Esophagus squamous epithelium (tissue), 5 donors: ENCODE results near the gene MBTD1. TPM values are rescaled to one million over a fixed set of nuclear protein-coding genes. Genes with fewer than 3 reads are reported as not detected.
"Not testable (repeated sequence)": the region's sequence is repeated elsewhere in the genome, so short reads cannot be mapped to it uniquely, and the experiment has no call there.

Source experiments
- DNase-seq: peaks from one replicate; lab custom pipeline; 2025; lab: John Stamatoyannopoulos, UW
- H3K27ac ChIP-seq, 4 donors: fragments of 200-600 bp; sonication (generic); one replicate each; pipeline ENCODE4 v1.5.1; 2016 to 2019; ENCODE audit warnings: mild to moderate bottlenecking in 1 of 4
- H3K27me3 ChIP-seq, 4 donors: fragments of 200-600 bp; sonication (generic); 1 replicate in 3 of 4; 2 replicates in 1 of 4; pipeline versions ENCODE4 v1.5.1 to v1.6.0; 2017 to 2021; ENCODE audit warnings: antibody characterized with exemption in 1 of 4
- H3K36me3 ChIP-seq, 3 donors: fragments of 200-600 bp; sonication (generic); one replicate each; pipeline ENCODE4 v1.5.1; 2016 to 2019
- H3K4me1 ChIP-seq, 3 donors: fragments of 200-600 bp; sonication (generic); one replicate each; pipeline ENCODE4 v1.5.1; 2017 to 2019
- H3K4me3 ChIP-seq, 4 donors: fragments of 200-600 bp; sonication (generic); 1 replicate in 3 of 4; 2 replicates in 1 of 4; pipeline ENCODE4 v1.5.1; 2016 to 2019; ENCODE audit warnings: mild to moderate bottlenecking in 2 of 4, moderate library complexity in 1 of 4
- H3K9me3 ChIP-seq, 3 donors: fragments of 200-600 bp; sonication (generic); one replicate each; pipeline ENCODE4 v1.5.1; 2016 to 2019
- POLR2A ChIP-seq, 4 donors: fragments of 450-650 bp; IDR thresholded peaks; one replicate each; pipeline ENCODE4 v1.6.1; 2017; ENCODE audit warnings: antibody characterized with exemption in 4 of 4, mild to moderate bottlenecking in 4 of 4, moderate library complexity in 3 of 4
- WGBS, 2 donors: methylation state at CpG; one replicate each; pipeline ENCODE4 v1.1.5; 2018; 5-methylcytosine and 5-hydroxymethylcytosine counted together
- intact Hi-C: fragments of 100-400 bp; cut with DNase I; formaldehyde crosslinking; loops from one replicate; pipeline ENCODE4 v1.15.0; 2022
- total RNA-seq, 4 donors: library from RNA; depleted of rRNA; stranded (reverse); fragments of >200 nt; gene quantifications; one replicate each; pipeline ENCODE4 v1.1.0, GENCODE V29; 2016
- TF ChIP-seq, protein P1 (sequence below), 6 experiments: fragments of 450-650 bp in 4 of 6; fragments of 200-600 bp in 2 of 6; sonication (generic) in 2 of 6; IDR thresholded peaks; one replicate each; pipeline ENCODE4 v1.5.1; 2016 to 2019; ENCODE audit warnings: antibody characterized with exemption in 6 of 6, mild to moderate bottlenecking in 4 of 6, moderate library complexity in 4 of 6
- donor health status: DM: yes; HTN: yes; CAD: no.

Gene MBTD1
- total RNA-seq, 4 donors from 2014 or later, result 6.1 to 21.4 (median 9.4) TPM

DNA sequence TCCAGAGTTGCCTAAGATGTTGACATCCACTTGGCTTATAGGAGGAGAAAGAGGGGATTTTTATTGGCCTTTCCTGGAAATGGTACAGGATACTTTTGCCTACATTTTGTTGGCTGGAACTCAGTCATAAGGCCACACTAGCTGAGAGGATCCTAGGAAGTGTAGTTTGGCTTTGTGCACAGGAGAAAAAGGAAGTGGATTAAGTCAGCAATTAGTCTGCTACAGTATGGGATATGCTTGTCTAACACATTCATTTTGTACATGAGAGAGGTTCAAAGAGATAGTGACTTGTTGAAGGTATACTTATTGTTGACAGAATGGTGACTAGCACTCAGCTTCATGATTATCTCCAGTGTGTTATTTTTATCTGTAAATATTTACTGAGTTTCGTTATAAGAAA is 10.8 kb upstream of the MBTD1 start:
- Histone ChIP-seq H3K4me3 (no peak overlapping the region), H3K27ac (no peak overlapping the region), H3K9me3 (no peaks in the 10 kb centered on the region), H3K36me3 (peaks cover 0 to 98% (median 8%) of the 10 kb centered on the region in 3 donors), H3K4me1 (peaks cover 0 to 5% (median 0%) of the 10 kb centered on the region in 3 donors), H3K27me3 (no peaks in the 10 kb centered on the region)
- DNase-seq, result no peak
- WGBS, 2 donors, result 55 to 72% methylated on average over 1 of the region's 1 CpG
- intact Hi-C loops, result no loop called here
- TF ChIP-seq POLR2A (IDR thresholded peaks at IDR 0.05), result no peak
- TF ChIP-seq, protein P1, sequence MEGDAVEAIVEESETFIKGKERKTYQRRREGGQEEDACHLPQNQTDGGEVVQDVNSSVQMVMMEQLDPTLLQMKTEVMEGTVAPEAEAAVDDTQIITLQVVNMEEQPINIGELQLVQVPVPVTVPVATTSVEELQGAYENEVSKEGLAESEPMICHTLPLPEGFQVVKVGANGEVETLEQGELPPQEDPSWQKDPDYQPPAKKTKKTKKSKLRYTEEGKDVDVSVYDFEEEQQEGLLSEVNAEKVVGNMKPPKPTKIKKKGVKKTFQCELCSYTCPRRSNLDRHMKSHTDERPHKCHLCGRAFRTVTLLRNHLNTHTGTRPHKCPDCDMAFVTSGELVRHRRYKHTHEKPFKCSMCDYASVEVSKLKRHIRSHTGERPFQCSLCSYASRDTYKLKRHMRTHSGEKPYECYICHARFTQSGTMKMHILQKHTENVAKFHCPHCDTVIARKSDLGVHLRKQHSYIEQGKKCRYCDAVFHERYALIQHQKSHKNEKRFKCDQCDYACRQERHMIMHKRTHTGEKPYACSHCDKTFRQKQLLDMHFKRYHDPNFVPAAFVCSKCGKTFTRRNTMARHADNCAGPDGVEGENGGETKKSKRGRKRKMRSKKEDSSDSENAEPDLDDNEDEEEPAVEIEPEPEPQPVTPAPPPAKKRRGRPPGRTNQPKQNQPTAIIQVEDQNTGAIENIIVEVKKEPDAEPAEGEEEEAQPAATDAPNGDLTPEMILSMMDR (IDR thresholded peaks at IDR 0.05), result no peak

DNA sequence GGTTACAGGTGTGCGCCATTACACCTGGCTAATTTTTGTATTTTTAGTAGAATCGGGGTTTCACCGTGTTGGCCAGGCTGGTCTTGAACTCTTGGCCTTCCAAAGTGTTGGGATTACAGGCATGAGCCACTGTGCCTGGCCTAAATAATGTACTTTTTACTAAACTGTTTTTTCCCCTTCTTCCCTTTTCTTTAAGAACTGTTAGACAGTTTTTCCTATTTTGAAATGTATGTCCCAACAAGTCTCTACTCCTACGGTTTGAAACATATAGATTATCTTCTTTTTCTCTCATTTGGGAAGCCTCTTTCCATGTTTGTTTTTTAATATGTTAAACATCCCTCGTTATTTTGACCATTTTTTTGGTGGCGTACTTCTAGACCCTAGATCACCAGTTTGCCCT is 10.1 kb upstream of the MBTD1 start:
- H3K4me3 ChIP-seq, result no peak overlapping the region
- H3K9me3 ChIP-seq, result no peaks in the 10 kb centered on the region
- no peak overlapping the region for H3K27ac ChIP-seq
- no peak for DNase-seq
- peaks cover 0 to 5% (median 0%) of the 10 kb centered on the region in 3 donors for H3K4me1 ChIP-seq
- 91 to 95% methylated on average over 6 of the region's 6 CpGs for WGBS, 2 donors
- no peaks in the 10 kb centered on the region for H3K27me3 ChIP-seq
- TF ChIP-seq, protein P1 (IDR thresholded peaks at IDR 0.05), result no peak
- TF ChIP-seq POLR2A (IDR thresholded peaks at IDR 0.05), result no peak
- intact Hi-C loops, result no loop called here
- peaks cover 0 to 98% (median 8%) of the 10 kb centered on the region in 3 donors for H3K36me3 ChIP-seq

DNA sequence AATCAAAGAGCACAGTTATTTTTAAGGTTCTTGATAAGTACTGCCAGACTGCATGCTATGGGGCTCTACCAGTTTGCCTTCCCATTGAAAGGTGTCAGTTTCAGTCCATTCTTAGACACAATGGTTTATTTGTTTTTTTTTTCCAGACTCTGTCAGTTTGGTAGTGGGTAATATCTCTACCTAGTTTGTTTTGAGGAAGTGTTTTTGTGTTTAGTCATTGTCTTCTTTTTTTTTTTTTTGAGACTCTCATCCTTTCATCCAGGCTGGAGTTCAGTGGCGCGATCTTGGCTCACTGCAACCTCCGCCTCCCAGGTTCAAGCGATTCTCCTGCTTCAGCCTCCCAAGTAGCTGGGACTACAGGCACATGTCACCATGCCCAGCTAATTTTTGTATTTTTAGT is 4.6 kb upstream of the MBTD1 start:
- H3K4me1 ChIP-seq, result peaks cover 7 to 26% (median 16%) of the 10 kb centered on the region in 3 donors
- H3K4me3 ChIP-seq, intact Hi-C loops, DNase-seq, H3K9me3 ChIP-seq, H3K27ac ChIP-seq, H3K27me3 ChIP-seq: not testable (repeated sequence)
- peaks cover 0 to 71% (median 8%) of the 10 kb centered on the region in 3 donors for H3K36me3 ChIP-seq
- 78 to 92% methylated on average over 4 of the region's 4 CpGs for WGBS, 2 donors

DNA sequence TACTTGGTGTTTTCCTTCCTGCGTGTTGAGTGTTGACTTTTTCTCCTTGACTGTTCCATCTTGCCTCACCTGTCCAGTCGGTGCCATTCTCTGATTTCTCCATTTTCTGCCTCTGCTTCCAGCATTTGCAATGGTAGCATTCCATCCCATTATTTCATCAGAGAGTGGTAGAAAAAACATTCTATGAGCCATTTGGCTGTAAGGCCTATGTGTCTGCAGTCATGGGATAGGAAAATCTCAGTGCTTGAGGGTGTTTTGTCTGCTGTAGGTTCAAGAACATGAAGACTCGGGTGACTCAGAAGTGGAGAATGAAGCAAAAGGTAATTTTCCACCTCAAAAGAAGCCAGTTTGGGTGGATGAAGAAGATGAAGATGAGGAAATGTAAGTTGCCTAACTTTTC is 3.2 kb upstream of the MBTD1 start:
- H3K27me3 ChIP-seq, result no peaks in the 10 kb centered on the region
- intact Hi-C loops, result no loop called here
- DNase-seq, result no peak
- H3K27ac ChIP-seq, result no peak overlapping the region
- no peak for TF ChIP-seq POLR2A (IDR thresholded peaks at IDR 0.05)
- TF ChIP-seq, protein P1 (IDR thresholded peaks at IDR 0.05), result no peak
- 70 to 73% methylated on average over 3 of the region's 3 CpGs for WGBS, 2 donors
- H3K36me3 ChIP-seq, result peaks cover 0 to 56% (median 0%) of the 10 kb centered on the region in 3 donors
- H3K4me3 ChIP-seq, result no peak overlapping the region
- H3K9me3 ChIP-seq, result no peaks in the 10 kb centered on the region
- peaks cover 12 to 41% (median 28%) of the 10 kb centered on the region in 3 donors for H3K4me1 ChIP-seq

DNA sequence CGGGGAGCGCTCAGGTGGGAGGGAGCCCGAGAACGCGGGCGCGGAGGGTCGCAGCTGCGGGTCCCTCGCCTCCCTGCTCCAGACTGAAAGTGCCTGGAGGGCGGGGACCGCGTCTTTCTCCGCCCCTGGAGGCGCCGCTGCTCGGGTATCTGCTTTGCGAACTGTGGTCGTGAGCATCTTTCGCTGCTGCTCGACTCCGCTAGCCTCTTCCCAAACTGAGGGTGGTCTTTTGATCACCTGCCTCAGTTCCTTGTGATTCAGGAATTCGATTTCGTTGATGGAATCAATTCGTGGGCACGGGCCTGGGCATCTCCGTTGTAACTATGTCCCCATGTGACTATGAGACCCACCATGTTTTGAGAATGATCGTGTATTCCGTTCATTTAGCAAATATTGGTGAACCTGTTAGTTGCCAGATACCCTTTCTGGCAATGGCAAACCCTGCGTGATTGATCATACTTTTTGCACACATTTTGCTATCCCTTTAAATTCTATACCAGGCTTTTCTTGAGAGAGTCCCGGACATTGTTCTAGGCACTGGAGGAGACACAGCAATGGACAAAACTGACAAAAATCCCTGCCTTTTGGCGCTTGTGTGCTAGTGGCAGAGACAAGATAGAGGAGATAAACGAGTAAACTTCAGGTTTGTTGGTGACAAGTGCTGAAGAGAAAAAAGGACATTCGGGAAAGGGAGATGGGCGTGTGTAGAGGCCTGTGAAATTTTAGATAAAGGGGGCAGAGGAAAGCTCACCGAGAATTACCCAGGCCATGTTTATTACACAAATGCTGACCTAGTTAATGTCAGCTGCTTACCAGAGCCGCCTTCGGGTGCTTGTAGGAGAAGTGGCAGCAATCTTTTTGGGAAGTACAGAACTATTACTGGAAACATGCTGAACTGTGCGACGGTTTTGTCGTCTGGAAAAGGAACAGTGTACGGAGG is 1.4 kb upstream of the MBTD1 start:
- Histone ChIP-seq H3K36me3 (peaks cover 0 to 45% (median 0%) of the 10 kb centered on the region in 3 donors), H3K27ac (peak overlapping the region; percentile 92 to 98 (median 96)), H3K9me3 (no peaks in the 10 kb centered on the region), H3K27me3 (no peaks in the 10 kb centered on the region), H3K4me3 (peak overlapping the region; percentile 79 to 96 (median 82)), H3K4me1 (peaks cover 12 to 58% (median 44%) of the 10 kb centered on the region in 3 donors)
- 9 to 15% methylated on average over 28 to 29 of the region's 42 CpGs for WGBS, 2 donors
- no peak for TF ChIP-seq POLR2A (IDR thresholded peaks at IDR 0.05)
- TF ChIP-seq, protein P1 (IDR thresholded peaks at IDR 0.05), result no peak
- intact Hi-C loops, result no loop called here
- no peak for DNase-seq
